Adrenal gland (tissue), 12 donors: ENCODE results near the gene STAT5B. TPM values are rescaled to one million over a fixed set of nuclear protein-coding genes. Genes with fewer than 3 reads are reported as not detected.
"Not testable (repeated sequence)": the region's sequence is repeated elsewhere in the genome, so short reads cannot be mapped to it uniquely, and the experiment has no call there.

ENCODE experiments used
- DNase-seq, 7 donors: peaks; one replicate each; pipeline ENCODE4 v3.0.0-alpha.2; 2019 to 2020
- H3K27ac ChIP-seq, 5 donors: fragments of 200-600 bp; sonication (generic) in 4 of 5; 1 replicate in 3 of 5; 2 replicates in 2 of 5; pipeline versions ENCODE4 v1.5.1 to v1.8.0; 2016 to 2020; ENCODE audit warnings: mild to moderate bottlenecking in 1 of 5
- H3K27me3 ChIP-seq: fragments of 200-600 bp; 2 replicates; pipeline ENCODE4 v1.8.0; 2021
- H3K36me3 ChIP-seq, 2 donors: fragments of 200-600 bp; replicated peaks in 1 of 2; 1 replicate in 1 of 2; 2 replicates in 1 of 2; pipeline versions ENCODE4 v1.5.1 to v1.8.0; 2018 to 2022
- H3K4me1 ChIP-seq, 2 donors: fragments of 200-600 bp; replicated peaks in 1 of 2; 1 replicate in 1 of 2; 2 replicates in 1 of 2; pipeline versions ENCODE4 v1.5.1 to v1.8.0; 2018 to 2021
- H3K4me3 ChIP-seq, 4 donors: fragments of 200-600 bp; sonication (generic) in 3 of 4; one replicate each; pipeline ENCODE4 v1.5.1; 2016 to 2018
- H3K9me3 ChIP-seq, 3 donors: fragments of 200-600 bp; sonication (generic) in 1 of 3; replicated peaks in 1 of 3; 1 replicate in 2 of 3; 2 replicates in 1 of 3; pipeline versions ENCODE4 v1.5.1 to v1.8.0; 2016 to 2021
- POLR2A ChIP-seq, 2 donors: fragments of 450-650 bp; IDR thresholded peaks; one replicate each; pipeline ENCODE4 v1.6.1; 2017; ENCODE audit warnings: antibody characterized with exemption in 2 of 2, mild to moderate bottlenecking in 2 of 2, moderate library complexity in 1 of 2
- WGBS, 4 donors: extraction: QIAGEN DNeasy Blood & Tissue Kit in 2 of 4; methylation state at CpG; one replicate each; pipeline versions ENCODE4 v1.1.5 to v1.1.7; 2013 to 2017; 5-methylcytosine and 5-hydroxymethylcytosine counted together
- intact Hi-C, 2 donors: fragments of 100-400 bp; cut with DNase I; formaldehyde crosslinking; loops; one replicate each; pipeline versions ENCODE4 v1.14.1 to v1.15.0; 2022 to 2023
- polyA plus RNA-seq, 3 donors: library from polyadenylated mRNA; stranded (reverse); fragments of 200-250 nt in 2 of 3; fragments of 350-450 nt in 1 of 3; fragmentation: Illumina TruSeq in 1 of 3; extraction: RNeasy Lipid Tissue Mini Kit (QIAGEN cat#74804) in 1 of 3; gene quantifications; one replicate each; pipeline ENCODE4 v1.2.3, GENCODE V29; 2013 to 2014
- total RNA-seq, 9 donors: library from RNA; depleted of rRNA in 4 of 9; stranded (reverse); fragments of >200 nt in 4 of 9; fragments of 120-200 nt in 1 of 9; fragmentation: NEBNext Ultra II Directional in 1 of 9; extraction: Animal tissue kit (Norgen Biotek cat#: 25700) in 1 of 9; gene quantifications; one replicate each; pipeline versions ENCODE4 v1.1.0 to v1.2.4, GENCODE V29; 2013 to 2023
- TF ChIP-seq, protein P1 (sequence below), 6 experiments: fragments of 450-650 bp in 4 of 6; fragments of 200-600 bp in 2 of 6; sonication (generic) in 1 of 6; IDR thresholded peaks; 1 replicate in 5 of 6; 2 replicates in 1 of 6; pipeline versions ENCODE4 v1.5.1 to v1.8.0; 2016 to 2021; ENCODE audit warnings: antibody characterized with exemption in 6 of 6, mild to moderate bottlenecking in 2 of 6, moderate library complexity in 1 of 6
- donor health status: healthy with polysubstance abuse.
- donor health status: Bipolar disorder and iron deficiency.
- donor health status: DM: yes; HTN: yes; CAD: no.
- donor health status: DM: no; HTN: no; CAD: no.
- donor health status: DM: no; HTN: no; CAD: no.
- donor health status: DM: yes; HTN: yes; CAD: no.

The STAT5B gene
- total and polyA plus RNA-seq, 12 donors, result 30.3 to 128 (median 101) TPM

DNA sequence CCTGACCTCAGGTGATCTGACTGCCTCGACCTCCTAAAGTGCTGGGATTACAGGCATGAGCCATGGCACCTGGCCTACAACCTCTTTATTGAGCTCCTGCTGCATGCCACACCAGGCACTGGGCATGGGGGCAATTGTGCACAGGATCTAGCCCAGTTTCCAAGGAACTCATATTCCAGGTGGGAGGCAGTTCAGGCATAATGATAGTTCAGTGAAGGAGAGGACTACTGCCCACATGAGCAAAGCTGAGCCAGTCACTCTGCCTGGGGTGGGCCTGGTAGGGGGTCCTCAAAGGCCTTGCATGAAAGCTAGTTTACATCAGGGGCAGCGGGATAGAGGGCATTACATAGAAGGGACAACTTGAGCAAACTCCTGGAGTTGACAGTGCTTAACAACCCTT, 88.4 kb downstream of the STAT5B start:
- H3K27ac ChIP-seq, result no peak overlapping the region
- no peak for DNase-seq
- H3K27me3 ChIP-seq, result no peaks in the 10 kb centered on the region
- no peak overlapping the region for H3K4me3 ChIP-seq
- H3K36me3 ChIP-seq, result no peaks in the 10 kb centered on the region
- no peaks in the 10 kb centered on the region for H3K9me3 ChIP-seq
- peaks cover 9 to 43% of the 10 kb centered on the region in 2 donors for H3K4me1 ChIP-seq
- intact Hi-C loops, result no loop called here
- TF ChIP-seq, protein P1, sequence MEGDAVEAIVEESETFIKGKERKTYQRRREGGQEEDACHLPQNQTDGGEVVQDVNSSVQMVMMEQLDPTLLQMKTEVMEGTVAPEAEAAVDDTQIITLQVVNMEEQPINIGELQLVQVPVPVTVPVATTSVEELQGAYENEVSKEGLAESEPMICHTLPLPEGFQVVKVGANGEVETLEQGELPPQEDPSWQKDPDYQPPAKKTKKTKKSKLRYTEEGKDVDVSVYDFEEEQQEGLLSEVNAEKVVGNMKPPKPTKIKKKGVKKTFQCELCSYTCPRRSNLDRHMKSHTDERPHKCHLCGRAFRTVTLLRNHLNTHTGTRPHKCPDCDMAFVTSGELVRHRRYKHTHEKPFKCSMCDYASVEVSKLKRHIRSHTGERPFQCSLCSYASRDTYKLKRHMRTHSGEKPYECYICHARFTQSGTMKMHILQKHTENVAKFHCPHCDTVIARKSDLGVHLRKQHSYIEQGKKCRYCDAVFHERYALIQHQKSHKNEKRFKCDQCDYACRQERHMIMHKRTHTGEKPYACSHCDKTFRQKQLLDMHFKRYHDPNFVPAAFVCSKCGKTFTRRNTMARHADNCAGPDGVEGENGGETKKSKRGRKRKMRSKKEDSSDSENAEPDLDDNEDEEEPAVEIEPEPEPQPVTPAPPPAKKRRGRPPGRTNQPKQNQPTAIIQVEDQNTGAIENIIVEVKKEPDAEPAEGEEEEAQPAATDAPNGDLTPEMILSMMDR (IDR thresholded peaks at IDR 0.05), result no peak
- TF ChIP-seq POLR2A (IDR thresholded peaks at IDR 0.05), result no peak
- 79 to 100% (median 84%) methylated on average over 1 to 2 of the region's 2 CpGs for WGBS, 4 donors

DNA sequence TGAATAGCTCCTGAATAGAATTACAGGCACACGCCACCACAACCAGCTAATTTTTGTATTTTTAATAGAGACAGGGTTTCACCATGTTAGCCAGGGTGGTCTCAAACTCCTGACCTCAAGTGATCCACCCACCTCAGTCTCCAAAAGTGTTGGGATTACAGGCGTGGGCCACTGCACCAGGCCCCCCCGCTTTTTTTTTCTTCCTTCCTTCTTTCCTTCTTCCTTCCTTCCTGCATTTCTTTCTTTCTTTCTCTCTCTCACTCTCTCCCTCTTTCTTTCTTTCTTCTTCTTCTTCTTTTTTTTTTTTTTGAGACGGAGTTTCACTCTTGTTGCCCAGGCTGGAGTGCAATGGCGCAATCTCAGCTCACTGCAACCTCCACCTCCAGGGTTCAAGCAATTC, 90.0 kb downstream of the STAT5B start:
- H3K27me3 ChIP-seq, H3K36me3 ChIP-seq, H3K4me3 ChIP-seq, DNase-seq, H3K27ac ChIP-seq, intact Hi-C loops, H3K9me3 ChIP-seq: not testable (repeated sequence)
- WGBS, 4 donors, result 81 to 90% (median 87%) methylated on average over 5 of the region's 5 CpGs
- H3K4me1 ChIP-seq, result peaks cover 5 to 37% of the 10 kb centered on the region in 2 donors

DNA sequence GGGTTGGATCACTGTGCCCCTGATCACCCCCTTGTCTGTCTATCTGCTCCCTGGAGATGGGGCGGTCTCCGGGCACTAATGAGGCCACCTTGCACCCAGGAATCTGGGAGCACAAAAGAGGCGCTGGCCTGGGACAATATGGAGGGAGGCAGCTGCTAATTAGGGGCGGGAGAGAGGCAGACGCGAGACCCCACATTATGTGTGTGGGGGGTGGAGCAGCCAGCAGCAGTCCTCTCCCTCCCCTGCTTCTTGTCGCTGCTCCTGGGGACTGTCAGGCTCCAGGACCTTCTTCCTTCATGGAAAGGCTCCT, 90.6 kb downstream of the STAT5B start:
- no peak for DNase-seq
- WGBS, 4 donors, result 74 to 93% (median 83%) methylated on average over 4 to 7 of the region's 7 CpGs
- no peaks in the 10 kb centered on the region for H3K27me3 ChIP-seq
- TF ChIP-seq, protein P1 (IDR thresholded peaks at IDR 0.05), result no peak
- TF ChIP-seq POLR2A (IDR thresholded peaks at IDR 0.05), result no peak
- H3K27ac ChIP-seq, result no peak overlapping the region
- intact Hi-C loops, result no loop called here
- H3K4me1 ChIP-seq, result peaks cover 12 to 43% of the 10 kb centered on the region in 2 donors
- no peak overlapping the region for H3K4me3 ChIP-seq
- no peaks in the 10 kb centered on the region for H3K9me3 ChIP-seq
- no peaks in the 10 kb centered on the region for H3K36me3 ChIP-seq

DNA sequence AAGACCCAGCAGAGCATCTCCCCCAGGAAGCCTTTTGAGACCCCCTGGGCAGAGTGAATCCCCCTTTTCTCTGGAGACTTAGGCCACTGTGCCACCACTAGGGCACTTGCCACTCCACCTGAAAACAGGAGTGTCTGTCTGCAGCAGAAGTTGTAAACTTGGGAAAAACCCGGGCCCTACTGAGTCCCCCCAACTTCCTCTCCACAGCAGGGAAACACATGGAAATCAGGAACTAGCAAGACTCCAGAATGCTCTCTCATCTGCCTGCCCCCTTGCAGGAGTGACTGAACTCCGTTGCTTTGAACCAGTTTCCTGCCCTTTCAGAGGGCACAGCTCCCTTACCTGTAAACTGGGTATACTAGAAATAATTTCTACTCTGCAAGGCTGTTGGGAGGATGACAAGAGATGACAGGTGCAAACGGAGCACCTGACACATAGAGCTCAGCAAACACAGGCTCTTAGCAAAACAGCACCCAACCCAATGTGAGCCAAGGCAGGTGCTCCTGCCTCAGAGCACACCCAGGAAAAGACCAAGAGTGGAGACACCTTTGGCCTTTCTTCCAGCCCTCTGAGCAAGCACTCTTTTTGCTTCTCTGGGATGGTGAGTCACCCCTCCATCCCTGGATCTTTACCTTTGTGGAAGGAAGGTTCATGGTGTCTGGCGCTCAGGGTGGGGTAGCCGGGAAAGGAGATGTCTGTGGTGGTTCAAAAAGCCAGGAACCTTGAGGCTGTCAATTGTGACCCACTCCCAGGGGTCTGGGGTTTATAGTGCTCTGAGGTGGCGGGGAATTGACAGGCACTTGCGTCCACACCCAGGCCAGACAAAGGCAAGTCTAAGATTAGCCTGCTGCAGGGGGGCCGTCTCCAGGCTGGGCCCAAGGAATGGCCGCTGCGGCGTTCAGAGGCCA, 91.2 kb downstream of the STAT5B start, which contains the start of gene HCRT:
TSS of gene HCRT (minus strand) at position 740 of the 908 bp plus-strand sequence. CDS start at position 653, 87 bp downstream.
- TF ChIP-seq POLR2A (IDR thresholded peaks at IDR 0.05), result no peak
- TF ChIP-seq, protein P1 (IDR thresholded peaks at IDR 0.05), result no peak
- Histone ChIP-seq H3K4me3 (peak within 1 kb of the TSS in 2 of 4 donors; percentile 25 to 66), H3K9me3 (no peaks in the 10 kb centered on the region), H3K27me3 (no peaks in the 10 kb centered on the region), H3K27ac (peak within 1 kb of the TSS in 2 of 5 donors; percentile 74 to 77), H3K36me3 (no peaks in the 10 kb centered on the region), H3K4me1 (peaks cover 15 to 46% of the 10 kb centered on the region in 2 donors)
- WGBS, 4 donors, result 83 to 87% (median 85%) methylated on average over 6 to 11 of the region's 11 CpGs
- intact Hi-C loops, result loop anchor here (5.0 kb wide), 2 partner anchors 58 to 68 kb away; no protein-coding TSS in a partner anchor
- peak in 1 of 7 donors; percentile 21 for DNase-seq
